Inflammatory macrophage (primary cell): ENCODE data around the gene LRRC3B.

Experiments
- DNase-seq, 2 donors: peaks; one replicate each; pipeline ENCODE4 v3.0.0-alpha.2; 2020 to 2022

Gene LRRC3B

DNA sequence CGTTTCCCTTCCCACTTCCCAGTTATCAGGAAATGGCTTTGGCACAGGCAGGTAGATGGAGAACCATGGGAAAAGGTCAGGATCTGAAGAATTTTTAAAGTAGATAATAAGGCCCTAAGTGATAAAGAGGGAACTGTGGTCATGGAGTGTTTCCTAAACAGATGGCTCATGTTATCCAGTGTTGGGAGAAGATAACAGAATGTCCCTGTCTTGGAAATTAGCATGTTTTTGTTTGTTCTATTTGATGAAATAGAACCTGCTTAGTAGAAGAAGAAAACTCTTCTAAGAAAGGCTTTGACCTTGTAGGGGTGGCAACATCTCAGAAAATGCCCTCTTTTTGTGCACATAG lies 8.8 kb downstream of the LRRC3B start:
- no peak for DNase-seq

- no peak for DNase-seq
Measured at GRCh38 chr3:26634601-26635000, 12.0 kb downstream of the LRRC3B start.

GRCh38 chr3:26636096-26636727 lies 13.6 kb downstream of the LRRC3B start:
- no peak for DNase-seq

DNA sequence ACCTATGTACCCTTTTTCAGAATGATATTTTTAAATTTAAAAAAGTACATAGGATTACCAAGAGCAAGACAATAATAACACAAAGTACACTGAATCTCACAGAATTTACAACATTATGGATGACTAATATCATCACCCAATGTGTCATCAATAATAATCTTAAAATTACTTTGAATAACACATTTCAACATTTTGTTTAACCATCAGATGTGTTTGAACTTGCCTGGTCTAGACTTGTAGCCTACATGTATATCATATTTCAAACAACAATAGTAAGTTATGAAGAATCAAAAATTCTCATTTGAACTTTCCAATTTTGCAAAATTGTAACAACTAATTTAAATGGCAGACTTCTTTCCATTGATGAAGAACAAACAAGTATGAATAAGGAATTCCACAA lies 15.1 kb downstream of the LRRC3B start:
- no peak for DNase-seq

GRCh38 chr3:26638113-26638512 lies 15.5 kb downstream of the LRRC3B start:
- DNase-seq: no peak

DNA sequence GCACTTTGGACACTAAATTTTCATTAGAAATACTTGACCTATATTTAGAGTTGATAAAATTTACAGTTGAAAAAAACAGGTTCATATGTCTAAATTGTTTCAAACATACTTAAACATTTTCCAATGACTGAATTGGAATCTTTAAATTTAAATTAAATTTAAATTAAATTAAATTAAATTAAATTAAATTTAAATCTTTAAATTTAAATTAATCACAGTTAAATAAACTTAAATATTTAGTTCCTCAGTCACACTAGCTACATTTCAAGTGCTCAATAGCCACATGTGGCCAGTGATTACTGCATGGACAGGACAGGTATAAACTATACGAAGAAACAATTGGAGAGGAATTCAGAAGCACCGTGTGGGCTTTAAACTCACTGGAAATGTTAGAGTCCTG lies 16.8 kb downstream of the LRRC3B start:
- DNase-seq: no peak

- DNase-seq: no peak
Measured at GRCh38 chr3:26647078-26647477, 24.5 kb downstream of the LRRC3B start.

DNA sequence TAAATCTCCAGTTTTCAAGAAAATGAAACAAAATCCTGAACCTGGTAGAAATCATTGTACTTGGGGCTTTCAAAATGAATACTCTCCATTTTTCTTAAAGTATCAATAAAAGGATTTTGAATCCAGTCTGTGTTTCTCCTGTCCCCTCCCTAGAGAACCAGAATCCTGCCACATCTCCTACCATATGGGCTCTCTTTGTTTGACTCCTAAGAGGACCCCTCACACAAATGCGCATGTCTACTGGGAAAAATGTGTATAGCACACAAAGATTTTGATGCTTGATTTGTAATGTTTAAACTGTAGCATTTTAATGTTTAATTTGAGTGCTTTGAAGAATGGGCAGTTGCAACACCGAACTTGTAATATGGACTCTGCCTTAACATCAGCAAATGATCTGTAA lies 25.9 kb downstream of the LRRC3B start:
- no peak for DNase-seq

DNA sequence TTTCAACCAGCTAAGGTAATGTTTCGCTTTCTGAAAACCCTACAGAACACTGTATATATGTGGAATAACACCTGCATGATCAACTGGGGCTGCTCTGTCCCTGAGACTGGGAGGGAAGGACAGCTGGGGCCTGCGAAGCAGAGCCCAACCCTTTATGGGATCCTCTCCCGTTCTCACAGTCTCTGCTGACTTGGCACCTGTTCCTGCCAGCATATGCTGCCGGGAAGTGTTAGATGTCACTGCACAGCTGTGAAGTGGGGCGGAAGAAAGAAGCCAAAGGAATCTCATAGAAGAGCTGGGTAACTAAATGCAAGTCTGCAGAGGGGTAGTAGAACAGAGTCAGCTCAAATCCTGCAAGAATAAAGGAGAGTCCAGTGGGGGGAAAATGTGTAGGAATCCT lies 29.6 kb downstream of the LRRC3B start:
- no peak for DNase-seq

DNA sequence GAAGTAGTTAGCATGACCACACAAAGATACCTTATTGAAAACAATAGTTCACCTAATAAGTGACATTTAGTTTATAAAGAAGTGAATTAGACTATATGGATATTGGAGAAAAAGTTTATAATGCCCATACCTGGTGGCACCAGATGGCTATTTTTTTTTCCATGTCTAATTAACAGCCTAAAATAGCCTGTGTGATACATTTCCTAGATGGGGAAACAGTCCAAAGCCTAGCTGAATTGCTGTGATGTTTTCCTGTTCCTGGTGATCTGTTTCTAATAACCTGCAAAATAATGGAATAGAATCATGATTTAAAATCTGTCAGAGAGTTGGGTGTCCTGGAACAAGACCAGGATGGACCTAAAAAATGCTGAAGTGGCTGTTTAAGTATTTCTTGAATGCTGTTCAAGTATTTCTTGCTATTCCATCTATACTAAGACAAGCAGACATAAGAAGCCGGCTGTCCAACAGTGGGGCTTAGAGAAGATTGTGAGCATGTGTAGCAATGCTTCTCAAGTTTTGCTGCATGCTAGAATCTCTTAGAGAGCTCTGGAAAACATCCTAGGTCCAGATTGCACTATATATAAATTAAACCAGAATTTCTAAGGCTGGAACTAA lies 31.3 kb downstream of the LRRC3B start:
- no peak for DNase-seq

- DNase-seq: no peak
Measured at GRCh38 chr3:26655231-26655630, 32.7 kb downstream of the LRRC3B start.

GRCh38 chr3:26657348-26657976 lies 34.9 kb downstream of the LRRC3B start:
- no peak for DNase-seq

- no peak for DNase-seq
Measured at GRCh38 chr3:26668171-26668570, 45.6 kb downstream of the LRRC3B start.

DNA sequence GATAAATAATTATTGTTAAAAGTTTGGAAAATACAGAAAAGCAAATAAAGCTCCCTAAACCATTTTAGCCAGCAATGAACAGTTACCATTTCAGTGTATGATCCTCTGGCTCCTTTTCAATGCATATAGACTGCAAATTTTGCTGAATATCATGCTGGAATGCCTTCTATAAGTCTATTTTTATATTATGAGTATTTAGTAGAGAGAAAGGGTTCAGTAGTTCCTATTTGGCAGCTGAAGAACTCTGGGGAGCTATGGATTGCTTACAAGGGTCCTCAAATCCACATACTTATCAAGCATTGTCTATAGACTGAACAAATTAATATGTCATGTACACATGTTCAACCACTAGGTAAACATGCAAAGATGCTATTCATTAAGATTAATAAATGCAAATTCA lies 46.1 kb downstream of the LRRC3B start:
- DNase-seq: no peak

GRCh38 chr3:26675336-26675735 lies 52.8 kb downstream of the LRRC3B start:
- DNase-seq: no peak

DNA sequence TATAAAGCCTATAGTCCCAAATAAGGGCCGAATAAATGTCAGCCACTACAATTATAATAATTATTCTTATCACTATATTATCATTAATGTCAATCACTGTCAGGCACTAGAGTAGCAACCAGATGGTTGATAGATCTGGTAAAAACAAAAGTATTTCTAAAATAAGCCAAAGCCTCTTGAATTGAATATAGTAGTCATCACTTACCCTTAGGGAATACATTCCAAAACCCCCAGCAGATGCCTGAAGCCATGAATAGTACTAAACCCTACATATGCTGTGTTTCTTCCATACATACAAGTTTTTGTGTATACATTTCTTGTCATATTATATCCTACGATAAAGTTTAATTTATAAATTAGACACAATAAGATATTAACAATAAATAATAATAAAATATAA lies 59.1 kb downstream of the LRRC3B start:
- no peak for DNase-seq

DNA sequence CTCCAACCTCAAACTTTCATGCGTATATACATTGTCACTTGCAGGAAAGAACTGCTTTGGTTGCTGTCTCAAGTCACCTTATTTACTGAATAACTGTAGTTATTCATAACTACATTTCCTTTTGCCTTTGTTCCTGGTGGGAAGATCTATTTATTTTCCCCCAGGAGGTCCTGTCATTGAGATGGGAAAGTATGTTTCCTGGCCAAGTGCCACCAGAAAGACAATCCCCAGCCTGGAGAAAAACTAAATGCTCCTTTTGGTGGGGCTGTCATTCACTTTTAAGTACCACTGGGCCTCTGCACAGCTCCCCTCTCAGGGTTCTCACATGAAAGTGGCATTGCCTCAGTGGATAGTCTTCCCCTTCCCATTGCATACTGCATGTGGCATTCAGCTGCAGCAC lies 59.8 kb downstream of the LRRC3B start:
- no peak for DNase-seq

- no peak for DNase-seq
Measured at GRCh38 chr3:26683902-26684301, 61.3 kb downstream of the LRRC3B start.

DNA sequence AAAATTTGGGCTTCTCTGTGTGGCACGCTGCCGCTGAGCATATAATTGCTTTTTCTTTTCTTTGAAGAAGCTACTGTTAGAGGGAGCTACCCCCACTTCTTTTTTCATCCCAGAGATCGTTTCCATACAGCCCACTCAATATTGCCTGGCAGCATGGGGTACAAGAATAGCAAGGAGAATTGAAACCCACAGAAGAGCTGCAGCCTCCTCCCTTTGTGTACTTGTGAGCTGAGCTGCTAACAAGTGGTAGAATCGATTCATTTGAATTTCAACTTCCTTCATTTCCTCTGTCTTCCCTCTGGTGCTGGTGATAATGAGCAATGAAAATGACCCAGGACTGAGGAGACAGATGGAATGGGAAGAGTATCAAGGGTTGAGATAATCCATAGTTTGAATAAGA lies 64.9 kb downstream of the LRRC3B start:
- DNase-seq: no peak

- no peak for DNase-seq
Measured at GRCh38 chr3:26699553-26699952, 77.0 kb downstream of the LRRC3B start.

- no peak for DNase-seq
Measured at GRCh38 chr3:26703519-26703918, 80.9 kb downstream of the LRRC3B start.

DNA sequence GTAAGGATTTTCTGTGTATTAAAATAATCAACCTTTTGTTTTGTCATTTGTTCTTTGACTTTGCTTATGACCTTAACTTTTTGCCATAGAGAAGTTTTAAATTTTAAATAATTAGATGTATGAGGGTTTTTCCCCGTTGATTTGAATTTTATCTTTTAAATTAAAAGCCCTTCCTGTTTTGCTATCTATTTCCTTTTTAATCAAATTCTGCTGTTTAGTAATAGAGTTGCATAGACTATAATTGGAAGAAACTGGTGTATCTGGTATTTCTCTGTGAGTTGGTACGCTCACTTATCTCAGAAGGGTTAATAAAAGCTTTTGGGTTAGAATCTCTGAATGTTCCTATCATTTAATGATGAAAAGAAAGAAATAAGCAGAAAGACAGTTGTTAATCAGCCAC lies 82.2 kb downstream of the LRRC3B start:
- no peak for DNase-seq

- no peak for DNase-seq
Measured at GRCh38 chr3:26708501-26708900, 85.9 kb downstream of the LRRC3B start.

- DNase-seq: peak; percentile 7 to 28
Measured at GRCh38 chr3:26712211-26713026, 89.8 kb downstream of the LRRC3B start.
